Astrocyte (in vitro differentiated cells and primary cell): ENCODE data around the gene ASF1B. TPM values are rescaled to one million over a fixed set of nuclear protein-coding genes. Genes with fewer than 3 reads are reported as not detected.

ENCODE experiments used
- DNase-seq: peaks from one replicate; pipeline ENCODE4 v3.0.0-alpha.2; 2010; ENCODE audit warnings: low read depth
- FAIRE-seq: peaks from 2 replicates; lab custom pipeline; 2011; peaks lifted over from hg19 to GRCh38; lab: Jason Lieb, UNC
- H2AFZ ChIP-seq: 2 replicates; pipeline ENCODE4 v1.6.0; 2012; ENCODE audit warnings: low read depth, low read length, inconsistent platforms
- H3K27ac ChIP-seq: 2 replicates; pipeline ENCODE4 v1.5.1; 2011; ENCODE audit warnings: low read depth, low read length, inconsistent platforms
- H3K27me3 ChIP-seq: 2 replicates; pipeline ENCODE4 v1.6.0; 2011; ENCODE audit warnings: low read length, inconsistent platforms; ENCODE audit not compliant: insufficient read depth
- H3K36me3 ChIP-seq: 2 replicates; pipeline ENCODE4 v1.5.1; 2011; ENCODE audit warnings: low read length, inconsistent platforms; ENCODE audit not compliant: insufficient read depth
- H3K4me1 ChIP-seq: 2 replicates; pipeline ENCODE4 v1.5.1; 2011; ENCODE audit warnings: low read length, inconsistent platforms; ENCODE audit not compliant: insufficient read depth
- H3K4me2 ChIP-seq: 2 replicates; pipeline ENCODE4 v1.6.0; 2012; ENCODE audit warnings: low read length, inconsistent platforms
- H3K4me3 ChIP-seq: 2 replicates; pipeline ENCODE4 v1.5.1; 2011; ENCODE audit warnings: low read depth, mild to moderate bottlenecking, low read length, inconsistent platforms; ENCODE audit not compliant: insufficient read depth
- H3K79me2 ChIP-seq: 2 replicates; pipeline ENCODE4 v1.6.0; 2012; ENCODE audit warnings: mild to moderate bottlenecking, low read length, inconsistent platforms; ENCODE audit not compliant: insufficient read depth
- H3K9ac ChIP-seq: 2 replicates; pipeline ENCODE4 v1.6.0; 2012; ENCODE audit warnings: mild to moderate bottlenecking, low read length, inconsistent platforms
- H3K9me3 ChIP-seq: 2 replicates; pipeline ENCODE4 v1.5.1; 2012; ENCODE audit warnings: low read depth, mild to moderate bottlenecking, low read length, inconsistent platforms; ENCODE audit not compliant: insufficient read depth
- H4K20me1 ChIP-seq: 2 replicates; pipeline ENCODE4 v1.6.0; 2012; ENCODE audit warnings: low read length, inconsistent platforms; ENCODE audit not compliant: insufficient read depth
- H3K27ac Mint-ChIP-seq: one replicate; pipeline ENCODE4 v1.8.0; 2021; ENCODE audit warnings: mild to moderate bottlenecking, mixed read lengths; ENCODE audit not compliant: unreplicated experiment
- H3K27me3 Mint-ChIP-seq: one replicate; pipeline ENCODE4 v1.8.0; 2021; ENCODE audit warnings: low read depth, mixed read lengths; ENCODE audit not compliant: unreplicated experiment
- H3K36me3 Mint-ChIP-seq: one replicate; pipeline ENCODE4 v1.8.0; 2021; ENCODE audit warnings: low read depth, mixed read lengths; ENCODE audit not compliant: unreplicated experiment
- H3K4me1 Mint-ChIP-seq: one replicate; pipeline ENCODE4 v1.8.0; 2021; ENCODE audit warnings: low read depth, mixed read lengths; ENCODE audit not compliant: unreplicated experiment
- H3K4me3 Mint-ChIP-seq: one replicate; pipeline ENCODE4 v1.8.0; 2021; ENCODE audit warnings: mild to moderate bottlenecking, moderate library complexity, mixed read lengths; ENCODE audit not compliant: unreplicated experiment
- H3K9me3 Mint-ChIP-seq: one replicate; pipeline ENCODE4 v1.8.0; 2021; ENCODE audit warnings: mild to moderate bottlenecking, mixed read lengths; ENCODE audit not compliant: unreplicated experiment
- CTCF ChIP-seq: IDR thresholded peaks from 2 replicates; pipeline ENCODE4 v1.5.1; 2011; ENCODE audit warnings: low read depth, mild to moderate bottlenecking, inconsistent platforms, low read length, moderate library complexity; ENCODE audit not compliant: insufficient read depth
- EZH2 ChIP-seq: IDR thresholded peaks from 2 replicates; pipeline ENCODE4 v1.6.1; 2012; ENCODE audit warnings: mild to moderate bottlenecking, low read length, inconsistent platforms; ENCODE audit not compliant: insufficient read depth
- total RNA-seq: library from RNA; stranded (reverse); gene quantifications from 2 replicates; pipeline ENCODE4 v1.2.1, GENCODE V29; 2021

Gene ASF1B
- total RNA-seq, 1 donor from 2014 or later: 1.9 TPM

- Mint-ChIP-seq H3K4me1 (no peaks in the 10 kb centered on the region), H3K27me3 (no peaks in the 10 kb centered on the region), H3K36me3 (peaks cover 15% of the 10 kb centered on the region), H3K27ac (no peak overlapping the region), H3K9me3 (no peaks in the 10 kb centered on the region), H3K4me3 (no peak overlapping the region)
- no peaks in the 10 kb centered on the region for H4K20me1 ChIP-seq
- H3K27me3 ChIP-seq: no peaks in the 10 kb centered on the region
- H3K9ac ChIP-seq: no peak overlapping the region
- H3K4me2 ChIP-seq: no peak overlapping the region
- no peaks in the 10 kb centered on the region for H3K9me3 ChIP-seq
- H2AFZ ChIP-seq: no peak overlapping the region
- DNase-seq (no peak), FAIRE-seq (no peak)
- no peak overlapping the region for H3K4me3 ChIP-seq
- no peak for TF ChIP-seq EZH2
- no peak for TF ChIP-seq CTCF
- no peaks in the 10 kb centered on the region for H3K79me2 ChIP-seq
- H3K36me3 ChIP-seq: no peaks in the 10 kb centered on the region
- H3K4me1 ChIP-seq: no peaks in the 10 kb centered on the region
- H3K27ac ChIP-seq: no peak overlapping the region
Observed at GRCh38 chr19:14158276-14159023, 22.1 kb upstream of the ASF1B start.

GRCh38 chr19:14156971-14157717 is 20.8 kb upstream of the ASF1B start:
- Histone ChIP-seq H3K36me3 (no peaks in the 10 kb centered on the region), H3K9me3 (no peaks in the 10 kb centered on the region), H3K27me3 (no peaks in the 10 kb centered on the region), H4K20me1 (peaks cover 1% of the 10 kb centered on the region), H3K79me2 (no peaks in the 10 kb centered on the region), H3K4me2 (no peak overlapping the region), H3K4me3 (no peak overlapping the region), H3K4me1 (no peaks in the 10 kb centered on the region), H3K9ac (no peak overlapping the region), H2AFZ (no peak overlapping the region), H3K27ac (no peak overlapping the region)
- TF ChIP-seq CTCF (no peak), EZH2 (no peak)
- H3K9me3 Mint-ChIP-seq: no peaks in the 10 kb centered on the region
- H3K36me3 Mint-ChIP-seq: peaks cover 13% of the 10 kb centered on the region
- peak overlapping the region; percentile 45 for H3K4me3 Mint-ChIP-seq
- FAIRE-seq (no peak), DNase-seq (no peak)
- H3K27ac Mint-ChIP-seq: no peak overlapping the region
- no peaks in the 10 kb centered on the region for H3K4me1 Mint-ChIP-seq
- no peaks in the 10 kb centered on the region for H3K27me3 Mint-ChIP-seq
